IMR-90 (cell line): ENCODE data around the gene SSBP2. TPM values are rescaled to one million over a fixed set of nuclear protein-coding genes. Genes with fewer than 3 reads are reported as not detected.

Source experiments
- ATAC-seq: fragments of 200-7000 bp; cut with Tn5 transposase; 2 replicates; pipeline ENCODE4 v1.9.1; 2020; ENCODE audit warnings: low read depth, mild to moderate bottlenecking, moderate library complexity
- BruUV-seq: library from RNA; stranded (reverse); fragments of 400-500 nt; replicated peaks from 2 replicates; lab custom pipeline; 2021; lab: Mats Ljungman, UMichigan
- CTCF ChIA-PET: fragments of 300-600 bp; formaldehyde crosslinking; extraction: SDS; loops from one replicate; lab custom pipeline; 2021; ENCODE audit warnings: antibody characterized with exemption; lab: Yijun Ruan, JAX
- POLR2A ChIA-PET: fragments of 300-600 bp; sonication (Branson Sonifier 250); formaldehyde crosslinking; loops from one replicate; lab custom pipeline; 2022; ENCODE audit warnings: antibody characterized with exemption; ENCODE audit not compliant: unreplicated experiment; lab: Charles Lee
- DNase-seq: peaks from one replicate; pipeline ENCODE4 v3.0.0; 2013
- H2AFZ ChIP-seq: replicated peaks from 2 replicates; pipeline ENCODE3; 2013; ENCODE audit warnings: low read length, mild to moderate bottlenecking; ENCODE audit not compliant: poor library complexity
- H2AK5ac ChIP-seq: 2 replicates; pipeline ENCODE4 v1.6.1; 2013; ENCODE audit warnings: low read depth, low read length, inconsistent platforms
- H2AK9ac ChIP-seq: replicated peaks from 2 replicates; pipeline ENCODE3; 2013; ENCODE audit warnings: mild to moderate bottlenecking, low read depth, low read length, moderate library complexity; ENCODE audit not compliant: poor library complexity
- H2BK120ac ChIP-seq: 2 replicates; pipeline ENCODE4 v1.6.1; 2013; ENCODE audit warnings: low read depth, low read length, inconsistent platforms
- H2BK15ac ChIP-seq: 3 replicates; pipeline ENCODE4 v1.6.1; 2013; ENCODE audit warnings: low read depth, low read length, inconsistent platforms
- H2BK20ac ChIP-seq: 2 replicates; pipeline ENCODE4 v1.6.1; 2013; ENCODE audit warnings: low read depth, mild to moderate bottlenecking, inconsistent platforms, low read length, moderate library complexity
- H2BK5ac ChIP-seq: 2 replicates; pipeline ENCODE4 v1.6.1; 2013; ENCODE audit warnings: mild to moderate bottlenecking, low read depth, low read length, inconsistent platforms; ENCODE audit not compliant: poor library complexity, severe bottlenecking
- H3K14ac ChIP-seq: replicated peaks from 2 replicates; pipeline ENCODE4 v1.6.1; 2013; ENCODE audit warnings: low read depth, low read length, inconsistent platforms
- H3K18ac ChIP-seq: 2 replicates; pipeline ENCODE4 v1.6.1; 2013; ENCODE audit warnings: low read depth, low read length, control low read depth
- H3K23ac ChIP-seq: 2 replicates; pipeline ENCODE4 v1.6.1; 2013; ENCODE audit warnings: low read depth, low read length, inconsistent platforms
- H3K27ac ChIP-seq: 2 replicates; pipeline ENCODE4 v1.5.1; 2013; ENCODE audit warnings: mild to moderate bottlenecking, control low read depth, low read length; ENCODE audit not compliant: insufficient read depth
- H3K27me3 ChIP-seq: 2 replicates; pipeline ENCODE4 v1.6.1; 2013; ENCODE audit warnings: low read length; ENCODE audit not compliant: control insufficient read depth, insufficient read depth
- H3K36me3 ChIP-seq: 2 replicates; pipeline ENCODE4 v1.6.1; 2013; ENCODE audit warnings: low read length, mixed read lengths; ENCODE audit not compliant: control insufficient read depth, insufficient read depth
- H3K4ac ChIP-seq: 2 replicates; pipeline ENCODE4 v1.6.1; 2013; ENCODE audit warnings: low read depth, low read length, inconsistent platforms
- H3K4me1 ChIP-seq: 2 replicates; pipeline ENCODE4 v1.6.1; 2013; ENCODE audit warnings: low read length, mixed read lengths; ENCODE audit not compliant: control insufficient read depth, insufficient read depth
- H3K4me2 ChIP-seq: 2 replicates; pipeline ENCODE4 v1.6.1; 2013; ENCODE audit warnings: low read depth, mild to moderate bottlenecking, control low read depth, low read length, moderate library complexity
- H3K4me3 ChIP-seq: 2 replicates; pipeline ENCODE4 v1.5.1; 2013; ENCODE audit warnings: low read depth, mild to moderate bottlenecking, control low read depth, low read length, moderate library complexity; ENCODE audit not compliant: insufficient read depth
- H3K56ac ChIP-seq: 2 replicates; pipeline ENCODE4 v1.6.1; 2013; ENCODE audit warnings: low read length, inconsistent platforms; ENCODE audit not compliant: insufficient read depth; ENCODE audit errors: extremely low read depth
- H3K79me1 ChIP-seq, 2 experiments: 2 replicates each; pipeline ENCODE4 v1.6.1; 2013; ENCODE audit warnings: low read length in 2 of 2, inconsistent platforms in 1 of 2, low read depth in 1 of 2
- H3K9ac ChIP-seq: 2 replicates; pipeline ENCODE4 v1.6.1; 2013; ENCODE audit warnings: low read depth, low read length, control low read depth
- H3K9me1 ChIP-seq: 2 replicates; pipeline ENCODE4 v1.6.1; 2013; ENCODE audit warnings: low read length, inconsistent platforms; ENCODE audit not compliant: insufficient read depth
- H3K9me3 ChIP-seq: 2 replicates; pipeline ENCODE4 v1.6.1; 2013; ENCODE audit warnings: low read length; ENCODE audit not compliant: control insufficient read depth, insufficient read depth
- H4K20me1 ChIP-seq: 2 replicates; pipeline ENCODE4 v1.6.1; 2013; ENCODE audit warnings: low read length, inconsistent platforms; ENCODE audit not compliant: insufficient read depth
- H4K5ac ChIP-seq: 2 replicates; pipeline ENCODE4 v1.6.1; 2013; ENCODE audit warnings: mild to moderate bottlenecking, low read depth, low read length, control low read depth
- H4K8ac ChIP-seq, 2 experiments: 2 replicates each; pipeline ENCODE4 v1.6.1; 2013; ENCODE audit warnings: low read depth in 2 of 2, low read length in 2 of 2, control low read depth in 1 of 2, inconsistent platforms in 1 of 2
- H4K91ac ChIP-seq: 2 replicates; pipeline ENCODE4 v1.6.1; 2013; ENCODE audit warnings: low read depth, low read length, inconsistent platforms; ENCODE audit not compliant: insufficient read depth
- BHLHE40 ChIP-seq: fragments of 150-350 bp; IDR thresholded peaks from 2 replicates; pipeline ENCODE4 v1.6.1; 2016; ENCODE audit warnings: mild to moderate bottlenecking, low read depth, low read length
- CHD1 ChIP-seq: IDR thresholded peaks from 2 replicates; pipeline ENCODE4 v1.6.1; 2012; ENCODE audit warnings: low read depth, low read length, improper control_type of control experiment
- CTCF ChIP-seq: conservative IDR thresholded peaks from 2 replicates; pipeline ENCODE4 v1.5.1; 2012; ENCODE audit warnings: mild to moderate bottlenecking, low read depth, low read length, improper control_type of control experiment
- ELK1 ChIP-seq: fragments of 150-350 bp; IDR thresholded peaks from 2 replicates; pipeline ENCODE4 v1.6.1; 2016; ENCODE audit warnings: low read depth, mild to moderate bottlenecking, low read length, moderate library complexity, borderline replicate concordance
- MAFK ChIP-seq: IDR thresholded peaks from 2 replicates; pipeline ENCODE4 v1.6.1; 2012; ENCODE audit warnings: low read depth, low read length, improper control_type of control experiment
- MAZ ChIP-seq: IDR thresholded peaks from 2 replicates; pipeline ENCODE4 v1.6.1; 2012; ENCODE audit warnings: low read depth, mild to moderate bottlenecking, low read length, improper control_type of control experiment, moderate library complexity, borderline replicate concordance
- MXI1 ChIP-seq: IDR thresholded peaks from 2 replicates; pipeline ENCODE4 v1.6.1; 2012; ENCODE audit warnings: low read depth, mild to moderate bottlenecking, low read length, moderate library complexity, borderline replicate concordance
- RAD21 ChIP-seq: IDR thresholded peaks from 2 replicates; pipeline ENCODE4 v1.6.1; 2012; ENCODE audit warnings: low read length, improper control_type of control experiment
- RCOR1 ChIP-seq: IDR thresholded peaks from 2 replicates; pipeline ENCODE4 v1.6.1; 2012; ENCODE audit warnings: mild to moderate bottlenecking, low read length, improper control_type of control experiment; ENCODE audit not compliant: insufficient replicate concordance
- RFX5 ChIP-seq: IDR thresholded peaks from 2 replicates; pipeline ENCODE4 v1.8.0; 2012; ENCODE audit warnings: low read depth, mild to moderate bottlenecking, low read length, moderate library complexity
- SMC3 ChIP-seq: fragments of 150-350 bp; IDR thresholded peaks from 2 replicates; pipeline ENCODE4 v1.6.1; 2016; ENCODE audit warnings: low read depth, mild to moderate bottlenecking, antibody characterized with exemption, low read length, moderate library complexity
- USF2 ChIP-seq: fragments of 150-350 bp; IDR thresholded peaks from 2 replicates; pipeline ENCODE4 v1.6.1; 2017; ENCODE audit warnings: mild to moderate bottlenecking, antibody characterized with exemption, low read length, low read depth
- WGBS, 2 experiments: methylation state at CpG; one replicate each; pipeline versions ENCODE4 v1.1.5 to v1.1.7; 2013; ENCODE audit warnings: missing lambda C conversion rate in 2 of 2; ENCODE audit not compliant: insufficient read length in 1 of 2; ENCODE audit errors: extremely low coverage in 2 of 2; 5-methylcytosine and 5-hydroxymethylcytosine counted together
- dilution Hi-C: fragments of 300-500 bp; cut with HindIII; formaldehyde crosslinking; loops from one replicate; pipeline ENCODE4 v1.14.3; 2018; ENCODE audit warnings: low sequenced_read_pairs; ENCODE audit not compliant: unreplicated experiment
- in situ Hi-C: fragments of 300-500 bp; cut with MboI; formaldehyde crosslinking; loops from 3 replicates; pipeline ENCODE4 v1.14.3; 2019; ENCODE audit warnings: low sequenced_read_pairs, inconsistent platforms, mixed read lengths
- intact Hi-C: fragments of 100-400 bp; cut with micrococcal nuclease; formaldehyde crosslinking; loops from 2 replicates; pipeline ENCODE4 v1.10.0; 2022
- polyA plus RNA-seq, 3 experiments: library from polyadenylated mRNA; depleted of rRNA; stranded (reverse); fragments of >200 nt; gene quantifications; 2 replicates each; pipeline ENCODE4 v1.2.3, GENCODE V29; 2012; ENCODE audit warnings: low replicate concordance in 1 of 3
- total RNA-seq: library from RNA; depleted of rRNA; stranded (reverse); fragments of >200 nt; gene quantifications from 2 replicates; pipeline ENCODE4 v1.2.3, GENCODE V29; 2012

The SSBP2 gene
- total and polyA plus RNA-seq, 2 of the 4 experiments (the other 2 are of a cell fraction): 38.4 to 42.7 TPM

- Histone ChIP-seq H3K36me3 (no peaks in the 10 kb centered on the region), H3K4me3 (no peak overlapping the region), H2AK9ac (no peak overlapping the region), H3K56ac (no peak overlapping the region), H3K27ac (no peak overlapping the region), H2BK120ac (no peak overlapping the region), H2BK5ac (no peak overlapping the region), H3K9ac (no peak overlapping the region), H3K4ac (no peak overlapping the region), H3K9me1 (peaks cover 5% of the 10 kb centered on the region; the same call in 1 of the 2 replicates), H2BK20ac (no peak overlapping the region), H2BK15ac (no peak overlapping the region), H2AK5ac (no peak overlapping the region), H3K14ac (no peak overlapping the region), H3K27me3 (no peaks in the 10 kb centered on the region), H2AFZ (no peak overlapping the region), H4K5ac (no peak overlapping the region), H4K91ac (no peak overlapping the region), H3K79me1 (no peaks in the 10 kb centered on the region), H3K9me3 (no peaks in the 10 kb centered on the region), H3K4me1 (peaks cover 3% of the 10 kb centered on the region), H4K8ac (no peak overlapping the region), H3K18ac (no peak overlapping the region), H4K20me1 (no peaks in the 10 kb centered on the region), H3K23ac (no peak overlapping the region), H3K4me2 (no peak overlapping the region)
- CTCF ChIA-PET: no interaction called here
- no TSS peak for BruUV-seq
- in situ Hi-C loops (loop anchor here (25.0 kb wide), 1 partner anchor 389 kb away; no protein-coding TSS in a partner anchor), dilution Hi-C loops (no loop called here), intact Hi-C loops (no loop called here)
- POLR2A ChIA-PET: no interaction called here
- WGBS, 2 experiments: 92% methylated on average over 2 of the region's 7 CpGs; no CpG with 5 or more reads in 1 of the 2 experiments
- no peak for TF ChIP-seq RFX5
- TF ChIP-seq CHD1: no peak
- TF ChIP-seq RAD21: no peak
- no peak for TF ChIP-seq BHLHE40
- no peak for TF ChIP-seq SMC3
- no peak for TF ChIP-seq MAZ
- no peak for TF ChIP-seq MXI1
- TF ChIP-seq CTCF: no peak
- TF ChIP-seq ELK1: no peak
- no peak for TF ChIP-seq RCOR1
- TF ChIP-seq MAFK: no peak
- TF ChIP-seq USF2: no peak
- ATAC-seq (no peak), DNase-seq (no peak)
Observed at GRCh38 chr5:81773574-81773973, 22.7 kb upstream of the SSBP2 start.
